Erythroblast (primary cell): ENCODE measurements around the gene TUBA4A.

Source experiments
- GATA1 ChIP-seq: IDR thresholded peaks from 2 replicates; pipeline ENCODE4 v1.6.1; 2011; ENCODE audit warnings: low read depth, mild to moderate bottlenecking, control low read depth, low read length, moderate library complexity
- POLR2A ChIP-seq: IDR thresholded peaks from 2 replicates; pipeline ENCODE4 v1.6.1; 2011; ENCODE audit warnings: mild to moderate bottlenecking, low read length

DNA sequence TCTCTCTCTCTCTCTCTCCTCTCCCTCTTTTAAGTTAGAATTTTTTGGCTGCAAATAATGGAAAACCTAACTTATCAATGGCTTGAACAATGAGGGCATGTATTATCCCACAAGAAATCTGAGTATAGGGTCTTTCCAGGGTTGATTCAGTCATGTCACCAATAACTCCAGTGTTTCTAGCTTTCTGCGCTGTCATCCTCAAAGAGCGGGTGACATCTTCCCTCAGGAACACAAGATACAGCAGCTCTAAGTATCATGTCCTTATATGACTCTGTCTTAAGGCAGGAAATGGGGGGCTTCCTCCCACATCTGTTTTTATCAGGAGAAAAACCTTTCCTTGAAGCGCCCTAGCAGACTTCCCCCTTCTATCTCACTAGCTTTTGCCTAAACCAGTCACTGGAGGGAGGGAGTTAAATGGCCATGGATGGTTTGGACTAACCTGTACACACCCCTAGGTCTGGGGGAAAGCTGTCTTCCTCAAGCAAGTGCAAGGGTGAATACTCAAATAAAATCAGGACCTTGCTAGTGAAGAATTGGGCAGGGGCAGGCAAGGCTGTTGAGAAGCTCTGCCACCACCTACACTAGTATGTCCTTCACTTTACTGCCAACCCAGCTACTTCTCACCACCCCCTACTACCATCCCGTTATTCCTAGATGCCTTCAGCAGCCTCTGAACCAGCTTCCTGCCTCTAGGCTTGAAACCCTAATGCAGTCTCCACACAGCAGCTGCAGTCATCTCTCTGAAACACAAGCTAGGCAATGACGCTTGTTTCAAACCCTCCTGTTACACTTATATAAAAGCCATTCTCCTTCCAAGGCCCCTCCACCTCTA lies 7.5 kb upstream of the TUBA4A start:
- no peak for TF ChIP-seq POLR2A
- no peak for TF ChIP-seq GATA1
